ENCODE data around the gene EPHA4.

Gene EPHA4

DNA sequence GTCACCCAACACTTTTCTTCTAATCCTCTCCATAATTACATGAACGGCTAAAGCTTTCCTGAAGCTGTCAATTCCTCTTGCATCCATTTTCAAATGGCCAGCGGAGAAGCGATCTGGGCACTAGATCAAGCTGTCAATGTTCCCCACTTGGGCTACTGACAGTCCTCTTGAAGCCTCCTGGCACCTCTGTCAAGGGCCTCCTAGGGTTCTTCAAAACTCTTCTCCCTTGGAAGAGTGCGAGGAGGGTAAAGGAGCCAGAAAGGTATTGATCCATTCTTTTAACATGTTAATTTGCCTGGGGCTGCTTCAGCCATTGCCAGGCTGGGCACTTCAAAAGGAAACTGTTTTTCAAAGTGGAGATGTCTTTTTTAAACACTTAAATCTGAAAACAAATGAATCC, 19.8 kb downstream of the EPHA4 start:
- TF ChIP-seq, protein P1, sequence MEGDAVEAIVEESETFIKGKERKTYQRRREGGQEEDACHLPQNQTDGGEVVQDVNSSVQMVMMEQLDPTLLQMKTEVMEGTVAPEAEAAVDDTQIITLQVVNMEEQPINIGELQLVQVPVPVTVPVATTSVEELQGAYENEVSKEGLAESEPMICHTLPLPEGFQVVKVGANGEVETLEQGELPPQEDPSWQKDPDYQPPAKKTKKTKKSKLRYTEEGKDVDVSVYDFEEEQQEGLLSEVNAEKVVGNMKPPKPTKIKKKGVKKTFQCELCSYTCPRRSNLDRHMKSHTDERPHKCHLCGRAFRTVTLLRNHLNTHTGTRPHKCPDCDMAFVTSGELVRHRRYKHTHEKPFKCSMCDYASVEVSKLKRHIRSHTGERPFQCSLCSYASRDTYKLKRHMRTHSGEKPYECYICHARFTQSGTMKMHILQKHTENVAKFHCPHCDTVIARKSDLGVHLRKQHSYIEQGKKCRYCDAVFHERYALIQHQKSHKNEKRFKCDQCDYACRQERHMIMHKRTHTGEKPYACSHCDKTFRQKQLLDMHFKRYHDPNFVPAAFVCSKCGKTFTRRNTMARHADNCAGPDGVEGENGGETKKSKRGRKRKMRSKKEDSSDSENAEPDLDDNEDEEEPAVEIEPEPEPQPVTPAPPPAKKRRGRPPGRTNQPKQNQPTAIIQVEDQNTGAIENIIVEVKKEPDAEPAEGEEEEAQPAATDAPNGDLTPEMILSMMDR (IDR thresholded peaks at IDR 0.05; ENCODE audit: insufficient read depth, low read length, poor library complexity, severe bottlenecking), result no peak
- H3K4me3 ChIP-seq (replicated peaks; ENCODE audit: low read depth, low read length), result no peak overlapping the region
- H3K36me3 ChIP-seq (ENCODE audit: control insufficient read depth, insufficient read depth, low read length), result no peaks in the 10 kb centered on the region
- no peak for DNase-seq (ENCODE audit: extremely low read depth, insufficient read length)
- H3K27me3 ChIP-seq (replicated peaks; ENCODE audit: control insufficient read depth, insufficient read depth, low read length), result no peaks in the 10 kb centered on the region

- no peak for DNase-seq (ENCODE audit: extremely low read depth, insufficient read length)
- Histone ChIP-seq H3K36me3 (ENCODE audit: control insufficient read depth, insufficient read depth, low read length) (no peaks in the 10 kb centered on the region), H3K27me3 (replicated peaks; ENCODE audit: control insufficient read depth, insufficient read depth, low read length) (no peaks in the 10 kb centered on the region), H3K4me3 (replicated peaks; ENCODE audit: low read depth, low read length) (no peak overlapping the region)
- TF ChIP-seq, protein P1 (IDR thresholded peaks at IDR 0.05; ENCODE audit: insufficient read depth, low read length, poor library complexity, severe bottlenecking), result no peak
Observed at GRCh38 chr2:221551864-221552263, 20.2 kb downstream of the EPHA4 start.

DNA sequence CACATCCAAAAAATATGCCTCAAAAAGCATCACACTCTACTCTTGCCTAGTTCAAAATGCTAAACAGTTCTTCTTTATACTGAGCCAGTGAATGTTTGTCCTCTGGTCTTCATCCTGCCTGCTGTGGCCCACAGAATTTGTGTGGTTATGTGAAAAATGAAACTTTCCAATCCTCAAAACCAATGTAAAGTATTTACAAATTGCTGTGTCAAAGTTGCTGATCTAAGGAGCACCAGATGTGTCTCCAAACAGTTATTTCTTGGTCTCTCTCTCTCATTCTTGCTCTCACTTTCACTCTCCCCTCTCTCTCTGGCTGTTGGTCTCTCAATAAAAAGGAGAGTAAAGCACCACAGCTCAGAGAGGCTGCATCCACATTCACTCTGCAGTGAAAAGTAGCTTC, 23.0 kb downstream of the EPHA4 start:
- Histone ChIP-seq H3K27me3 (replicated peaks; ENCODE audit: control insufficient read depth, insufficient read depth, low read length) (no peaks in the 10 kb centered on the region), H3K36me3 (ENCODE audit: control insufficient read depth, insufficient read depth, low read length) (no peaks in the 10 kb centered on the region), H3K4me3 (replicated peaks; ENCODE audit: low read depth, low read length) (no peak overlapping the region)
- DNase-seq (ENCODE audit: extremely low read depth, insufficient read length), result no peak
- TF ChIP-seq, protein P1 (IDR thresholded peaks at IDR 0.05; ENCODE audit: insufficient read depth, low read length, poor library complexity, severe bottlenecking), result no peak

GRCh38 chr2:221546505-221547225, 25.4 kb downstream of the EPHA4 start:
- Histone ChIP-seq H3K4me3 (replicated peaks; ENCODE audit: low read depth, low read length) (no peak overlapping the region), H3K36me3 (ENCODE audit: control insufficient read depth, insufficient read depth, low read length) (no peaks in the 10 kb centered on the region), H3K27me3 (replicated peaks; ENCODE audit: control insufficient read depth, insufficient read depth, low read length) (no peaks in the 10 kb centered on the region)
- TF ChIP-seq, protein P1 (IDR thresholded peaks at IDR 0.05; ENCODE audit: insufficient read depth, low read length, poor library complexity, severe bottlenecking), result no peak
- no peak for DNase-seq (ENCODE audit: extremely low read depth, insufficient read length)

- Histone ChIP-seq H3K27me3 (replicated peaks; ENCODE audit: control insufficient read depth, insufficient read depth, low read length) (no peaks in the 10 kb centered on the region), H3K4me3 (replicated peaks; ENCODE audit: low read depth, low read length) (no peak overlapping the region), H3K36me3 (ENCODE audit: control insufficient read depth, insufficient read depth, low read length) (no peaks in the 10 kb centered on the region)
- TF ChIP-seq, protein P1 (IDR thresholded peaks at IDR 0.05; ENCODE audit: insufficient read depth, low read length, poor library complexity, severe bottlenecking), result no peak
- DNase-seq (ENCODE audit: extremely low read depth, insufficient read length), result no peak
Observed at GRCh38 chr2:221541131-221541735, 30.9 kb downstream of the EPHA4 start.
